Globus pallidus (tissue), 1 donor: ENCODE measurements around the gene OR8J3.
"Not testable (repeated sequence)": the region's sequence is repeated elsewhere in the genome, so short reads cannot be mapped to it uniquely, and the experiment has no call there.

Experiments
- DNase-seq: peaks from one replicate; pipeline ENCODE4 v3.0.0-alpha.2; 2015; ENCODE audit warnings: low spot score

Gene OR8J3

GRCh38 chr11:56140151-56140661 lies at the start of gene OR8J3:
Gene OR8J3, minus strand, starts transcription at chr11:56140201. Its CDS starts 2,483 bp downstream, at chr11:56137718.
- no peak for DNase-seq

DNA sequence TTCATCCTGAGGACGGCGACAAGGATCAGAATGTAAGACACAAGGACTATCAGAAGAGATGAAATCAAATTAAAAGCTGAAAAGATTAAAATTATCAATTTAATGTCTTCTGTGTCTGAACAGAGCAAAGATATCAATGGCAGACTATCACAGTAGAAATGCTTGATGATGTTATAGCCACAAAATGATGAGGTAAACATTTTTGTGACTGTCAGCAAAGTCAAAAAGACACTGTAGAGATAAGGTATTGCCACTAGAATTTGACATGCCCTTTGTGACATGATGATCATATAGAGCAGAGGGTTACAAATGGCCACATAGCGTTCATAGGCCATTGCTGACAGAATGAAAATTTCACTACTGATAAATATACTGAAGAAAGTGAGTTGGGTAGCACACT lies 48.6 kb upstream of the OR8J3 start:
- DNase-seq = no peak

DNA sequence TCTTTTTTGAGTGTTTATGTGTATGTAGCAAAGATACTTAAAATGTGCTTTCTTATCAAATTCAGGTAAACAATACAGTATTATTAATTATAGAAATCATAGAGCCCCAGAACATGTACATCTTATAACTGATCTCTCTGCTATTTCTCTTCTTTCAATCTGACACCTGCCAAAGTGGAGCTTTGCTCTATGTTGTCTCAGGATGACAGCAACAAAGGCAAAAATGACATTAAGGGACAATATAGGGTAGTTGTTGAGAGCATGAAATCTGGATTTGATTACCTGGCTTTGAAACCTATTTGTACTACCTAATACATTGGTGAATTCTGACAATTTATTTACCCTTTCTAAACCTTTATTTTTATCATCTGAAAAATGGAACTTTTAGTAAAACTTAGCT lies 43.5 kb upstream of the OR8J3 start:
- no peak for DNase-seq

- no peak for DNase-seq
Measured at GRCh38 chr11:56176318-56176717, 36.3 kb upstream of the OR8J3 start, which contains the start of gene OR5J2. Gene OR5J2, plus strand, starts transcription at chr11:56176618. Its CDS starts 0 bp downstream, at chr11:56176618.

- no peak for DNase-seq
Measured at GRCh38 chr11:56172256-56172830, 32.3 kb upstream of the OR8J3 start.

GRCh38 chr11:56163804-56164203 lies 23.8 kb upstream of the OR8J3 start:
- DNase-seq = no peak

GRCh38 chr11:56160217-56160616 lies 20.2 kb upstream of the OR8J3 start, which contains the start of gene OR8K5:
Gene OR8K5, minus strand, starts transcription at chr11:56160317. Its CDS starts 0 bp downstream, at chr11:56160317.
- no peak for DNase-seq

GRCh38 chr11:56152333-56152732 lies 12.3 kb upstream of the OR8J3 start:
- DNase-seq = no peak

- DNase-seq = no peak
Measured at GRCh38 chr11:56151376-56151775, 11.4 kb upstream of the OR8J3 start.

GRCh38 chr11:56143681-56144080 lies 3.7 kb upstream of the OR8J3 start:
- DNase-seq = not testable (repeated sequence)

DNA sequence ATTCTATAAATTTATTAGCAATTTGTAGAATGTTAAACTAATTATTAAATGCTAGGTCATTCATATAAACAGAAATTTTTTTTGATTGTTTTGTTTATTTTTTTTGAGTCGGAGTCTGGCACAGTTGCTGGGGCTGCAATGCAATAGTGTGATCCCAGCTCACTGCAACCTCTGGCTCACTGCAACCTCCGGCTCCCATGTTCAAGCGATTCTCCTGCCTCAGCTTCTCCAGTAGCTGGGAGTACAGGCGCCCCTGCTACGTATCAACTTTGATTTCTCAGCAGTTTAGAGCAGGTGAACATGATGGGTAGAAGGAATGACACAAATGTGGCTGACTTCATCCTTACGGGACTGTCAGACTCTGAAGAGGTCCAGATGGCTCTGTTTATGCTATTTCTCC lies 17.9 kb downstream of the OR8J3 start, which contains the start of gene OR8H3:
Gene OR8H3, plus strand, starts transcription at position 301 of the 400 bp plus-strand sequence. Its CDS starts 0 bp downstream, at position 301.
- DNase-seq = no peak

GRCh38 chr11:56103210-56103737 lies 36.7 kb downstream of the OR8J3 start, which contains the start of gene OR8H2:
Gene OR8H2, plus strand, starts transcription at chr11:56103687. Its CDS starts 1,356 bp downstream, at chr11:56105043.
- DNase-seq = no peak

DNA sequence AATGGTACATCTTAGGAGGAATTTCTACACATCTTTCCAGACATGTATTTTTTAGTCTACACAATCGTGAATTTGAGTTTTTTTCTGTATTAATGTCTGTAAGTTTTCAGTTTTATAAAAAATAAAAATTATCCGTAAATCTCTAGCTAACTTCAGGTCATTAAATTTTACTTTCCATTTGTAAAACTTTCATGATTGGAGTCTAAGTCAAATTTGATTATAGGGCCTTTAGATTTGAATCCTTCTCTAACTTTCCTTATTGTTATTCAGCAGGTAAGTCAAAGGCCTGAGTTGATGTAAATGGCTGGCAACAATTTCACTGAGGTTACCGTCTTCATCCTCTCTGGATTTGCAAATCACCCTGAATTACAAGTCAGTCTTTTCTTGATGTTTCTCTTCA lies 47.0 kb downstream of the OR8J3 start, which contains the start of gene OR8I2:
Gene OR8I2, plus strand, starts transcription at position 301 of the 400 bp plus-strand sequence. Its CDS starts 0 bp downstream, at position 301.
- DNase-seq = no peak

GRCh38 chr11:56089697-56090096 lies 50.3 kb downstream of the OR8J3 start:
- DNase-seq = no peak
